Brain microvascular endothelial cell (primary cell): Measurements from ENCODE around the gene C1QTNF8.

Experiments used
- DNase-seq: peaks from one replicate; pipeline ENCODE4 v3.0.0-alpha.2; 2020
- H3K27ac ChIP-seq: fragments of 250-450 bp; sonication (Bioruptor Pico); 2 replicates; pipeline ENCODE4 v1.5.1; 2020; ENCODE audit warnings: mild to moderate bottlenecking, moderate library complexity
- H3K27me3 ChIP-seq: fragments of 250-450 bp; sonication (Bioruptor Pico); replicated peaks from 2 replicates; pipeline ENCODE4 v1.5.1; 2020; ENCODE audit warnings: mild to moderate bottlenecking
- H3K36me3 ChIP-seq: fragments of 250-450 bp; sonication (Bioruptor Pico); replicated peaks from 2 replicates; pipeline ENCODE4 v1.5.1; 2020; ENCODE audit warnings: mild to moderate bottlenecking
- H3K4me3 ChIP-seq: 2 replicates; pipeline ENCODE4 v1.5.1; 2011; ENCODE audit warnings: low read depth, mild to moderate bottlenecking, control low read depth, low read length, moderate library complexity
- CTCF ChIP-seq: IDR thresholded peaks from 2 replicates; pipeline ENCODE4 v1.5.1; 2011; ENCODE audit warnings: low read depth, mild to moderate bottlenecking, moderate library complexity, low read length, control low read depth, inconsistent platforms; ENCODE audit errors: missing control alignments
- in situ Hi-C: cut with HindIII; loops from 2 replicates; pipeline ENCODE4 v1.10.0; 2017; ENCODE audit warnings: low sequenced_read_pairs, low pct_ligation_motif_present

Gene C1QTNF8

GRCh38 chr16:1073262-1073558, 22.8 kb downstream of the C1QTNF8 start:
- Histone ChIP-seq H3K4me3 (no peak overlapping the region), H3K27me3 (peaks cover 55% of the 10 kb centered on the region), H3K36me3 (no peaks in the 10 kb centered on the region), H3K27ac (no peak overlapping the region)
- in situ Hi-C loops = no loop called here
- TF ChIP-seq CTCF = no peak
- no peak for DNase-seq

GRCh38 chr16:1072526-1073261, 23.4 kb downstream of the C1QTNF8 start, which contains the start of gene SSTR5:
SSTR5 (plus strand) TSS chr16:1072747; CDS start chr16:1078869, 6,122 bp downstream.
- Histone ChIP-seq H3K4me3 (no peak within 1 kb of the TSS), H3K36me3 (no peaks in the 10 kb centered on the region), H3K27me3 (peaks cover 60% of the 10 kb centered on the region), H3K27ac (no peak within 1 kb of the TSS)
- in situ Hi-C loops = no loop called here
- DNase-seq = no peak
- TF ChIP-seq CTCF = no peak

- in situ Hi-C loops = no loop called here
- Histone ChIP-seq H3K4me3 (no peak overlapping the region), H3K27ac (no peak overlapping the region), H3K36me3 (no peaks in the 10 kb centered on the region), H3K27me3 (peaks cover 52% of the 10 kb centered on the region)
- DNase-seq = no peak
- TF ChIP-seq CTCF = no peak
Observed at GRCh38 chr16:1071561-1072225, 24.4 kb downstream of the C1QTNF8 start.

GRCh38 chr16:1070864-1071408, 25.1 kb downstream of the C1QTNF8 start:
- H3K36me3 ChIP-seq = no peaks in the 10 kb centered on the region
- no peak for DNase-seq
- peaks cover 54% of the 10 kb centered on the region for H3K27me3 ChIP-seq
- H3K4me3 ChIP-seq = no peak overlapping the region
- no peak overlapping the region for H3K27ac ChIP-seq
- no peak for TF ChIP-seq CTCF
- in situ Hi-C loops = no loop called here

GRCh38 chr16:1070084-1070863, 25.8 kb downstream of the C1QTNF8 start:
- Histone ChIP-seq H3K27ac (no peak overlapping the region), H3K27me3 (peaks cover 58% of the 10 kb centered on the region), H3K4me3 (no peak overlapping the region), H3K36me3 (no peaks in the 10 kb centered on the region)
- no peak for TF ChIP-seq CTCF
- no peak for DNase-seq
- in situ Hi-C loops = no loop called here
